Prostate gland (tissue), 2 donors: Measurements from ENCODE around the gene ZNF207. TPM values are rescaled to one million over a fixed set of nuclear protein-coding genes. Genes with fewer than 3 reads are reported as not detected.

Experiments
- DNase-seq: peaks from one replicate; pipeline ENCODE4 v3.0.0-alpha.2; 2019; ENCODE audit warnings: low spot score
- H3K27ac ChIP-seq, 2 donors: fragments of 200-600 bp; sonication (generic); 2 replicates each; pipeline ENCODE4 v1.5.1; 2017 to 2019
- H3K27me3 ChIP-seq: fragments of 200-600 bp; sonication (generic); replicated peaks from 2 replicates; pipeline ENCODE4 v1.5.1; 2019; ENCODE audit not compliant: insufficient read depth
- H3K36me3 ChIP-seq, 2 donors: fragments of 200-600 bp; sonication (generic); 1 replicate in 1 of 2; 2 replicates in 1 of 2; pipeline versions ENCODE4 v1.5.1 to v1.8.1; 2017 to 2019
- H3K4me1 ChIP-seq: fragments of 200-600 bp; sonication (generic); replicated peaks from 2 replicates; pipeline ENCODE4 v1.5.1; 2019
- H3K4me3 ChIP-seq, 2 donors: fragments of 200-600 bp; sonication (generic); 2 replicates each; pipeline ENCODE4 v1.5.1; 2017 to 2019
- H3K9me3 ChIP-seq: fragments of 200-600 bp; sonication (generic); 2 replicates; pipeline ENCODE4 v1.5.1; 2017
- POLR2A ChIP-seq: fragments of 450-650 bp; IDR thresholded peaks from one replicate; pipeline ENCODE4 v1.6.1; 2016; ENCODE audit warnings: antibody characterized with exemption, mild to moderate bottlenecking
- POLR2AphosphoS5 ChIP-seq: sonication (generic); formaldehyde crosslinking; IDR thresholded peaks from one replicate; pipeline ENCODE4 v1.6.1; 2017; ENCODE audit warnings: antibody characterized with exemption
- WGBS: methylation state at CpG from one replicate; pipeline ENCODE4 v1.1.5; 2018; 5-methylcytosine and 5-hydroxymethylcytosine counted together
- intact Hi-C: fragments of 100-400 bp; cut with DNase I; formaldehyde crosslinking; loops from one replicate; pipeline ENCODE4 v1.14.2; 2022
- total RNA-seq, 2 donors: library from RNA; depleted of rRNA; stranded (reverse); fragments of >200 nt; gene quantifications; one replicate each; pipeline ENCODE4 v1.1.0, GENCODE V29; 2016
- TF ChIP-seq, protein P1 (sequence below), 4 experiments: fragments of 200-600 bp in 2 of 4; fragments of 450-650 bp in 2 of 4; sonication (generic) in 2 of 4; IDR thresholded peaks; 1 replicate in 3 of 4; 2 replicates in 1 of 4; pipeline ENCODE4 v1.5.1; 2016 to 2019; ENCODE audit warnings: antibody characterized with exemption in 4 of 4, mild to moderate bottlenecking in 2 of 4, moderate library complexity in 2 of 4

ZNF207 gene
- total RNA-seq, 2 donors from 2014 or later, result 91.3 to 168 TPM

DNA sequence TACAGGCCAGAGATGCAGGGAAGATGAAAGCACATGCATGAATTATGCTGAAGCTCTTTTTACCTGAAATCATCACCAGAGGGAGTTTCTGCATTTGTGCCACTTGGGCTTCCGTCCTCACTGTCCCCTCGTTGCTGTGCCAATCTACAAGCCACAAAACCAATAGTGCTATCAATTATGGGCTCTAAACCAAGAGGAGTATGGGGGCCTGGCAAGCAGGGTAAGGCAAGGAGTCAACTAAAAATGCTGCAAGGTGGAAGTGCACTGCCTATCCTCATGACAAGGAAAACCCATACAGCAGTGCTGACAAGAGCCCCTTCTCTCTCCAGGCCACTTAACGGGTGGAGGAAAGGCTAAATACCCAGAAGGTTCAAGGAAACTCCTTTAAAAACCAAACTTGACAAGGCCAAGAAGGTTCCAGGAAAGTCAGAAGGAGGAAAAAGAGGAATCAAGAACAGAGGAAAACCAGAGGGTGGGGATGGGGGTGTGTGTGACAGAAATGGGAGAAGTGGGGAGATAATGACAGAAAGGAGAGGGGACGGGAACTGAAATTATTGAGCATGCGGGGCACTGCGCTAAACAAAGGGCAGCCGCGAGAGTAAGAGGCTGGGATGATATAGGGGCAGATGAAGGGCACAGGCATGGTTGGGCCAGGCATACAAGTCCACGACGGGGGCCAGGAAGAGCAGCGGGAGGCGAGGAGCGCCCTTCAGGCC is 8.7 kb upstream of the ZNF207 start:
- WGBS, result 1% methylated on average over 13 of the region's 13 CpGs
- peaks cover 3% of the 10 kb centered on the region for H3K4me1 ChIP-seq

DNA sequence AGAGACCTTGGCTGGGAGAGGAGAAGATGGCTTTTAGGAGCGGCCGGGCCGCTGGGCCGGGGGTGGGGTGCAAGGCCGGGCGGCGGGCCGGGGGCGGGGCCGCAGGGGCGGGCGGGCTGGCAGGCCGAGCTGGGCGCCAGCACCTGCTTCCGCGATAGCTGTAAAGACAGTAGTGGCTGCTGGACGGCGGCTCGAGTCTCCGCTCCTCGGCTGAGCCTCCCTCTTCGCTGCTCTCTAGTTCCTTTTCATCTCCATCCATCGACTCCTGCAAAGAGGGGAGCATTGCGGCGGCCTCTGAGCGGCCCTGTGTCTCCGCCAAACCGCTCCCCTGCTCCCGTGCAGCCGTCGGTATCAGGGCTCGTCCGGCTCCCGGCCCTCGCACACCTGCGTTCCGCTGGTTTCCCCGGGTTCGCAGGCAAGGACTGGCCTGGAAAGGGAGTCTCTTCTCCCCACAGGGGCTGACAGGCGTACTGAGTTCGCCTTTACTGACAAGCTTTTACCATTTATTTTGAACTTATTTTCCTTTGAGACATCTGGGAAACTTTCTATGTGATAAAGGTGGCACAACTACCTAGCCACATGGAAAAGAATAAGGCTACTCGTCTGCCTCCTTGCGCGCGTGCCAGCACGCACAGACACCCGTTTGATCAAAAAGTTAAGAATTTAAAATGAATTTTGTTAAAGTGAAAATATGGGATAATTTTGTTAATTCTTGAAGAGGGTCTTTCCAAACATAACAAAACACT is 7.9 kb upstream of the ZNF207 start, which contains the start of gene C17orf75:
C17orf75 (minus strand) TSS at position 317 of the 746 bp plus-strand sequence; CDS start at position 283, 34 bp downstream.
- H3K36me3 ChIP-seq, result no peaks in the 10 kb centered on the region
- no peaks in the 10 kb centered on the region for H3K27me3 ChIP-seq
- 4% methylated on average over 39 of the region's 47 CpGs for WGBS
- H3K9me3 ChIP-seq, result no peaks in the 10 kb centered on the region
- intact Hi-C loops, result no loop called here
- peaks cover 3% of the 10 kb centered on the region for H3K4me1 ChIP-seq
- TF ChIP-seq, protein P1, sequence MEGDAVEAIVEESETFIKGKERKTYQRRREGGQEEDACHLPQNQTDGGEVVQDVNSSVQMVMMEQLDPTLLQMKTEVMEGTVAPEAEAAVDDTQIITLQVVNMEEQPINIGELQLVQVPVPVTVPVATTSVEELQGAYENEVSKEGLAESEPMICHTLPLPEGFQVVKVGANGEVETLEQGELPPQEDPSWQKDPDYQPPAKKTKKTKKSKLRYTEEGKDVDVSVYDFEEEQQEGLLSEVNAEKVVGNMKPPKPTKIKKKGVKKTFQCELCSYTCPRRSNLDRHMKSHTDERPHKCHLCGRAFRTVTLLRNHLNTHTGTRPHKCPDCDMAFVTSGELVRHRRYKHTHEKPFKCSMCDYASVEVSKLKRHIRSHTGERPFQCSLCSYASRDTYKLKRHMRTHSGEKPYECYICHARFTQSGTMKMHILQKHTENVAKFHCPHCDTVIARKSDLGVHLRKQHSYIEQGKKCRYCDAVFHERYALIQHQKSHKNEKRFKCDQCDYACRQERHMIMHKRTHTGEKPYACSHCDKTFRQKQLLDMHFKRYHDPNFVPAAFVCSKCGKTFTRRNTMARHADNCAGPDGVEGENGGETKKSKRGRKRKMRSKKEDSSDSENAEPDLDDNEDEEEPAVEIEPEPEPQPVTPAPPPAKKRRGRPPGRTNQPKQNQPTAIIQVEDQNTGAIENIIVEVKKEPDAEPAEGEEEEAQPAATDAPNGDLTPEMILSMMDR (IDR thresholded peaks at IDR 0.05), result peak in 1 of 4 experiments; percentile 12
- peak; percentile 38 for TF ChIP-seq POLR2A
- peak; percentile 74 for TF ChIP-seq POLR2AphosphoS5
- peak within 1 kb of the TSS; percentile 49 to 53 for H3K4me3 ChIP-seq
- peak; percentile 66 for DNase-seq
- peak within 1 kb of the TSS; percentile 80 to 82 for H3K27ac ChIP-seq

More for the DNA sequence above, 8.7 kb upstream of the ZNF207 start:
- Histone ChIP-seq H3K4me3 (peak overlapping the region; percentile 49 to 53), H3K27me3 (no peaks in the 10 kb centered on the region), H3K36me3 (no peaks in the 10 kb centered on the region), H3K27ac (peak overlapping the region; percentile 80 to 82), H3K9me3 (no peaks in the 10 kb centered on the region)
- intact Hi-C loops, result no loop called here
- DNase-seq, result no peak
- TF ChIP-seq, protein P1 (IDR thresholded peaks at IDR 0.05), result peak in 1 of 4 experiments; percentile 13
- no peak for TF ChIP-seq POLR2A

DNA sequence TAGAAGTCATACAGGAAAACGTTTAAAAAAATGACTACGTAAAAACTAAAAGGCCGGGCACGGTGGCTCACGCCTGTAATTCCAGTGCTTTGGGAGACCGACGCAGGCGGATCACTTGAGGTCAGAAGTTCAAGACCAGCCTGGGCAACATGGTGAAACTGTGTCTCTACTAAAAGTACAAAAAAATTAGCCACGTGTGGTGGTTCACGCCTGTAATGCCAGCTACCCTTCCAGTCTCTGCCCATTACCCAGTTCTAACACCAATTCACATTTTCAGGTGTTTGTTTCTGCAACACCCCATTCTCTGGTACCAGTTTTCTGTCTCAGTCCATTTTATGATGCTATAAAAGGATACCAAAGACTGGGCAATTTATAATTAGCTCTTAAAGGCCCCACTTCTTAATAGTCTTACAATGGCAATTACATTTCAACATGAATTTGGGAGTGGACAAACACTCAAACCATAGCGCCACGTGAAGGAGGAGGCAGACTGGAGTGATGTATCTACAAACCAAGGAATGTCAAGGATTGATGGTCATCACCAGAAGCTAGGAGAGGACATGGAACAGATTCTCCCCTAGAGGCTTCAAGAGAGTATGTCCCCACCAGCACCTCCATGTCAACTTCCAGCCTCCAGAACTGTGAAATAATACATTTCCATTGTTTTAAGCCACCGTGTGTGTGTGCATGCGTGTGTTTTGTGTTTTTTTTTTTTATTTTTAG is 7.2 kb upstream of the ZNF207 start:
- WGBS, result 43% methylated on average over 14 of the region's 14 CpGs
- Histone ChIP-seq H3K27ac (peak overlapping the region; percentile 80 to 82), H3K9me3 (no peaks in the 10 kb centered on the region), H3K27me3 (no peaks in the 10 kb centered on the region), H3K36me3 (no peaks in the 10 kb centered on the region), H3K4me1 (peaks cover 3% of the 10 kb centered on the region), H3K4me3 (peak overlapping the region; percentile 49 to 53)
- intact Hi-C loops, result no loop called here
- DNase-seq, result no peak
- TF ChIP-seq, protein P1 (IDR thresholded peaks at IDR 0.05), result no peak
- TF ChIP-seq POLR2AphosphoS5 (no peak), POLR2A (no peak)

DNA sequence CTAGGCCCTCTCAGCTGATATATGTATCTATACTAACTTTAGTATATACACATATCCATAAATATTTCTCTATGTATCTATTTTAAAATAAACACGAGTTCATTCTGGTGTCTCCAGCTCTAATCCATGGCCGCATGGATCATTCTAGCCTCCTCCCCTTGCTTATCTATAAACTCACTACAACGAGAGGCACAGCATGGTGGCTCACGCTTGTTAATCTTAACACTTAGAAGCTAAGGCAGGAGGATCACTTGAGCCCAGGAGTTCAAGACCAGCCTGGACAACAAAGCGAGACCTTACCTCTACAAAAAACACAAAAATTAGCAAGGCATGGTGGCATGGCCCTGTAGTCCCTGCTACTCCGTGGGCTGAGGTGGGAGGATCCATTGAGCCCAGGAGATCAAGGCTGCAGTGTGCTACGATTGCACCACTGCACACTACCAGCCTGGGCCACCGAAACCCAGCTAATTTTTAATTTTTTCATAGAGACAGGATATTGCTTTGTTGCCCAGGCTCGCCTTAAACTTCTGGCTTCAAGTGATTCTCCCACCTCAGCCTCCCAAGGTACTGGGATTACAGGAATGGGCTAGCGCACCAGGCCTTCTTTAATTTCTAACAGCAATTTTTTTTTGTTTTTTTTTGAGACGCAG is 3.9 kb upstream of the ZNF207 start:
- DNase-seq, result no peak
- Histone ChIP-seq H3K9me3 (no peaks in the 10 kb centered on the region), H3K36me3 (no peaks in the 10 kb centered on the region), H3K4me3 (no peak overlapping the region), H3K27me3 (no peaks in the 10 kb centered on the region), H3K4me1 (peaks cover 3% of the 10 kb centered on the region), H3K27ac (no peak overlapping the region)
- TF ChIP-seq POLR2AphosphoS5 (no peak), POLR2A (no peak)
- TF ChIP-seq, protein P1 (IDR thresholded peaks at IDR 0.05), result no peak
- 86% methylated on average over 11 of the region's 11 CpGs for WGBS
- intact Hi-C loops, result no loop called here
